GM18519 (cell line): ENCODE data around the gene FES.
A peak's percentile ranks its signal among the peaks of the same experiment; 100 is the strongest.
"Not testable (repeated sequence)": the region's sequence is repeated elsewhere in the genome, so short reads cannot be mapped to it uniquely, and the experiment has no call there.

ENCODE experiments used
- ATAC-seq: cut with Tn5 transposase; IDR thresholded peaks from one replicate; pipeline ENCODE4 v1.9.1; 2021; ENCODE audit warnings: mild to moderate bottlenecking, moderate library complexity; ENCODE audit not compliant: unreplicated experiment, low FRiP score

FES gene

GRCh38 chr15:90907051-90907660, 22.9 kb downstream of the FES start:
- no peak for ATAC-seq

GRCh38 chr15:90907838-90908507, 23.7 kb downstream of the FES start:
- ATAC-seq: no peak

- not testable (repeated sequence) for ATAC-seq
These were observed 25.1 kb downstream of the FES start for GRCh38 chr15:90909449-90909848.

GRCh38 chr15:90909976-90910375, 25.7 kb downstream of the FES start:
- no peak for ATAC-seq

- no peak for ATAC-seq
These were observed 26.4 kb downstream of the FES start for GRCh38 chr15:90910441-90911301.

- ATAC-seq: no peak
These were observed 27.0 kb downstream of the FES start for GRCh38 chr15:90911302-90911623.

GRCh38 chr15:90911906-90912769, 27.8 kb downstream of the FES start:
- ATAC-seq: no peak

GRCh38 chr15:90912770-90913075, 28.4 kb downstream of the FES start:
- no peak for ATAC-seq

GRCh38 chr15:90913398-90913944, 29.2 kb downstream of the FES start:
- no peak for ATAC-seq

GRCh38 chr15:90914305-90915080, 30.2 kb downstream of the FES start:
- ATAC-seq: no peak

- no peak for ATAC-seq
These were observed 31.0 kb downstream of the FES start for GRCh38 chr15:90915216-90915807.

- no peak for ATAC-seq
These were observed 31.6 kb downstream of the FES start for GRCh38 chr15:90915808-90916440.

GRCh38 chr15:90916461-90916860, 32.2 kb downstream of the FES start:
- no peak for ATAC-seq

GRCh38 chr15:90917569-90917968, 33.3 kb downstream of the FES start:
- ATAC-seq: no peak

- no peak for ATAC-seq
These were observed 33.9 kb downstream of the FES start for GRCh38 chr15:90918034-90918788.

- ATAC-seq: no peak
These were observed 34.5 kb downstream of the FES start for GRCh38 chr15:90918835-90919234.

GRCh38 chr15:90921887-90922286, 37.6 kb downstream of the FES start:
- ATAC-seq: no peak

GRCh38 chr15:90922712-90923322, 38.5 kb downstream of the FES start:
- ATAC-seq: peak; percentile 72
